ENCODE data around the gene PDZD4.
A peak's percentile ranks its signal among the peaks of the same experiment; 100 is the strongest.

PDZD4 gene, protein sequence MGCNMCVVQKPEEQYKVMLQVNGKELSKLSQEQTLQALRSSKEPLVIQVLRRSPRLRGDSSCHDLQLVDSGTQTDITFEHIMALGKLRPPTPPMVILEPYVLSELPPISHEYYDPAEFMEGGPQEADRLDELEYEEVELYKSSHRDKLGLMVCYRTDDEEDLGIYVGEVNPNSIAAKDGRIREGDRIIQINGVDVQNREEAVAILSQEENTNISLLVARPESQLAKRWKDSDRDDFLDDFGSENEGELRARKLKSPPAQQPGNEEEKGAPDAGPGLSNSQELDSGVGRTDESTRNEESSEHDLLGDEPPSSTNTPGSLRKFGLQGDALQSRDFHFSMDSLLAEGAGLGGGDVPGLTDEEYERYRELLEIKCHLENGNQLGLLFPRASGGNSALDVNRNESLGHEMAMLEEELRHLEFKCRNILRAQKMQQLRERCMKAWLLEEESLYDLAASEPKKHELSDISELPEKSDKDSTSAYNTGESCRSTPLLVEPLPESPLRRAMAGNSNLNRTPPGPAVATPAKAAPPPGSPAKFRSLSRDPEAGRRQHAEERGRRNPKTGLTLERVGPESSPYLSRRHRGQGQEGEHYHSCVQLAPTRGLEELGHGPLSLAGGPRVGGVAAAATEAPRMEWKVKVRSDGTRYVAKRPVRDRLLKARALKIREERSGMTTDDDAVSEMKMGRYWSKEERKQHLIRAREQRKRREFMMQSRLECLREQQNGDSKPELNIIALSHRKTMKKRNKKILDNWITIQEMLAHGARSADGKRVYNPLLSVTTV

GRCh38 chrX:153829799-153830639 is at the start of gene PDZD4:
TSS of gene PDZD4 (minus strand) at chrX:153830544. CDS start at chrX:153830298, 246 bp downstream.
- no peak for DNase-seq (ENCODE audit: low read depth in 2 of 2)

DNA sequence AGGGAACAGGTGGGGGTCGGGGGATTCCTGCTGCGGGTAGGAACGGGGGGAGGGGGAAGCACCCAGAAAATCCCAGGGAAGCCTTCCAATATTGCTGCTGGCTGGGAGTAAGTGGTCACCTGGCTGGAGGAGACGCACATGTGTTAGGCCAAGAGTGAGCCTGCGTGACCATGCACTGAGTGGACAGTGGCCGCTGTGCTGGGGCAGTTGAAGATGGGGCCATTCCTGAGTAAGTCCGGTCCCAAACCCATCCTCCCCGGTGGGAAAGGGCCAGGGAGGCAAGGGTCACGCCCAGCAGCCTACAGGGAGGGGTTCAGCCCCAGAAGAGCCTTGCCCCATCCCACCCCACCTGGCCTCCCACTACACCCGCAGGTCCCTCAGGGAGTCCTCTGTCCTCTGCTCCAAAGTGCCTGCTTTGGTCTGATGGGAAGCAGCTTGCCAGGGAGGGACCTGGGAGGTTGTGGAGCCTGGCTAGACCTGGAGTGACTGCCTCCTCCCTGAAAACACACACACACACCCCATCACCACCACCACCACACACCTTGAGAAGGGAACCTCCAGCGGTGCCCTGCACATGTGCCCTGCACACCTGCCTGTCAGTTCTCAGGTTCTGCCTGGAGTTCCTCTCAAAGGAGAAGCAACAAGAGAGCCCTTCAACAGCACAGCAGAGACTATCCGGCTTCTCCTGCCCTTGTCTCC is 49.5 kb upstream of the PDZD4 start:
- no peak for DNase-seq (ENCODE audit: low read depth in 2 of 2)

GRCh38 chrX:153878969-153879653 is 48.8 kb upstream of the PDZD4 start:
- DNase-seq (ENCODE audit: low read depth in 2 of 2), result no peak

GRCh38 chrX:153878345-153878744 is 48.0 kb upstream of the PDZD4 start:
- DNase-seq (ENCODE audit: low read depth in 2 of 2), result no peak

- no peak for DNase-seq (ENCODE audit: low read depth in 2 of 2)
Measured at GRCh38 chrX:153877571-153878261, 47.4 kb upstream of the PDZD4 start.

- DNase-seq (ENCODE audit: low read depth in 2 of 2), result no peak
Measured at GRCh38 chrX:153876112-153876491, 45.8 kb upstream of the PDZD4 start.

DNA sequence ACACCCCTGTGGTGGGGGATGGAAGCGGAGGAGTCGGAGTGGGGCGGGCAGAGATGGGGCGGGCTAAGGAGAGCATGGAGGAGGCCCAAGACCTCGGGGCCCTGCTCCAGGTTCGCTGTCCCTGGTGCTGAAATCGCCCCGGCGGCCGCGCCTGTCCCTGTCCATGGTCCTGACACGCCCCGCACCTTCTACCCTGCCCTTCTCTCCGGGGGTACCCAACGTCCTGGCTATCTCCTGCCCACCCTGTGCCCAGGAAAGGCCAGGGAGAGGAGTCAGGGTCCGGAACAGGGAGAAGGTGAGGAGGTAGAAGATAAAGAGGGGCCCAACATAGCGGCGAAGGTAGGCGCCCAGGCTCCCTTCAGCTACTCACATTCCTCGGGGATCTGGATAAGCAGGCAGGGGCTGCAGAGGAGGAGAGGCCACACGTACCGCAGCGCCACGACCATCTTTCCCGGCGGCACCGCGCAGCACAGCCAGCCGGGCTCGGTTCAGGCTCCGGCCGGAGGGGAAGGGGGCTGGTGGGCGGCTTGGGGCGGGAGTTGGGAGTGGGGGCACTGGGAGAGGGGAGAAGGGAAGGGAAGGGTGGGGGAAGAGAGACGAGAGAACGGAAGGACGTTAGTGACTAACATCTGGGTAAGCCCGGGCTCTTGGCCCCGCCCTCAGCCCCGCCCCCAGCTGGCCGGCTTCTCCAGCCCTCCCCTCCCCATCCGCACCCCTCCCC is 45.2 kb upstream of the PDZD4 start:
- DNase-seq (ENCODE audit: low read depth in 2 of 2), result peak; percentile 41 to 43

GRCh38 chrX:153874366-153875125 is 44.2 kb upstream of the PDZD4 start:
- DNase-seq (ENCODE audit: low read depth in 2 of 2), result no peak

DNA sequence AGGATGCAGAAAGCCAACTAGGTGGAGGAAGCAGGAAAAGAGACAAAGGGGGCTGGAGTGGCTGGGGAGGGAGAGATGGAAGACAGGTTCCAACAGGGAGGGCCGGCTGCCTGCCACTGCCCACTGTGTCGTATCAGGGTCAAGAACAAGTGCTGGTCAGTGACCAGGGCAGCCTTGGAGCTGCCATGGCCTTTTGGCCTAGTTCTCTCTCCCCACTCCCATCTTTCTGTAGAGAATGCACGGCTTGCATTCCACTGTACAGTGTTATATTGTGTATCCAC is 43.7 kb upstream of the PDZD4 start:
- no peak for DNase-seq (ENCODE audit: low read depth in 2 of 2)

DNA sequence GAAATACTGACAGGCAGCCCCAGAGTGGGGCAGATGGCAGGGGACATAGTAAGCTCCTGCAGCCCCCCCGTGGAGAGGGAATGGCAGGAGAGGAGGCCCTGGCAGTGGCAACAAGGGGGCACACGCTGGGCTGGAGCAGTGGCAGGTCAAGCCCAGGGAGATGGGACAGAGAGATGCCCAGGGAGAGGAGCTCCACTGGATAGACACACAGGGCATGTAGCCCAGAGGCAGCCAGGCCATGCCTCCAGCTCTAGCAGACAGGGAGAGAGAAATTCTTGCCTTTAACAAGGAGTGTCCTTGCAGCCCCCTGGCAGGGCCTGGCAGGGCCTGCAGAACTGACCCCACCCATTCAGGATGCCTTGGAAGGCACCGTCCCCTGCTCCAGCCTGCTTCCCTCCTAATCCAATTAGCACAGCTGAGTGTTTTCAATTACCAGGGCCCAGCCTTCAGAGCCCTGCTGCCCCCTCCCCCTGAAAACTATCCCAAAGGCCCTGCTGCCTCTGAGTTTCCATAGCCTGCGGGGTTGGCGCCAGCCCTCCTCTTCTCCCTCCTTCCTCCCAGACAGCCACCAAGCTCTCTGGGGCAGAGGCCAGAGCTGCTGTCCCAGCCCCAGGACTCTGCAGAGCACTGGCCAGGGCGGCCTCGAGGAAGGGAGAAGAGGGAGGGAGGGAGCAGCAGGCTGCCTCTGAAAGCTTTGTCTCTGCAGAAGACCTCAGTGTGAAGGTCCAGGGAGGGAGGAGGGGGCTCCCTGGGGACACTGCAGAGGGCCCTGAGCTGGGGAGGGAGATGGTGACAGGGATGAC is 43.1 kb upstream of the PDZD4 start:
- DNase-seq (ENCODE audit: low read depth in 2 of 2), result no peak

DNA sequence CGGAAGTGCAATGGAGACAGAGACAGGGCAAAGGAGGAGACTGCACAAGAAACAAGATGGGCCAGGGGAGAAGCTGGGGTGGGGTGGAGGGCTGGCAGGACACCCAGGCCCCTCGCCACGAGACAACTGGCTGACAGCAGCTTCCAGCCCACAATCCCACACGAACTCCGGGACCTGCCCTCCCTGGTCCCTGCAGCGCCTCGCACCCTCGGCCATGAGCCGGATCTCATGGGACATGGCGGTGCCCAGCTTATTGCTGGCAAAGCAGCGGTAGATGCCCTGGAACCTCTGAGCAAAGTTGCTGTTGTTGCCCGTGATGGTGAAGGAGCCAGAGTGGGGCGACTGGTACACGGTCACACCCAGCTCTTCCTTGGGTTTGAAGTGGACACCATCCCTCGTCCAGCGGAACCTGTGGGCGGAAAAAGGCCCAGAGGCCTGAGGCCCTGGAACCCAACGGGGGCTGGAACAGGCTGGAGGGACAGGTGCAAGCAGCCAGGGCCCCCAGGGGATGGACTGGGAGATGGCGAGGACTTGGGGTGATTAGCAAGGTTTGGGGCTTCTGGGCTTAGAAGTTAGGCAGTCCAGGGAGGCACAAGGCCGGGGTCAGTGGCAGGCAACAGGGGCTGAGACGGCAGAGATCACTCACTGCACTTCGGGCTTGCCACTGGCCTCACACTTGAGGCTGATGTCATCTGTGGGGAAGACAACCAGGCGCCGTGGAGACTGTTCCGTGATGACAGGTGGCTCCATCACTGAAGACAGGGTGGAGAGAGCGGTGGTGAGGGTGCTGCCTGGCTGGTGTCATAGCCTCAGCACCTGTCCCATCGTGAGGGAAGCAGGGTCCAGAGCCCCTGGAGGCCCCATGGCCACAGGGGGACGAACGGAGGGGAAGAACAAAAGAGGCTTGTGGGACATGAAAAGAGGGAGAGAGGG is 41.9 kb upstream of the PDZD4 start:
- DNase-seq (ENCODE audit: low read depth in 2 of 2), result no peak

DNA sequence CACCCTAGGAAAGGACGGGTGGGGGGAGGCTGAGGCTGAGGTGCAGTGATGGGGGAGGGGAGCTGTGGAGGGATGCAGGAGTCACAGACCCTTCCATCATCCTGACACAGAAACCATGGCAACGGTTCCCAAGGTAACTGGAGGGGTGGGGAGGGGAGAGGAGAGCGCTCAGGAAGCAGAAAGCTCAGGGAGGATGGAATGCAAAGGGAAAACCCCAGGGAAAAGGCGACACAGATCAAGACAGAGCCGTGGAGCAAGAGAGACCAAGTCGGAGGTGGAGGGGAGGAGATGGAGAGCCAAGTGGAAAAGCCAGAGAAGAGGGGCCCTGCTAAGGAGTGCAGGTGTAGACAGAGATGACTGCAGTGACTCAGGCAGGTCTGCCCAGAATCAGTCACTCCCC is 41.1 kb upstream of the PDZD4 start:
- no peak for DNase-seq (ENCODE audit: low read depth in 2 of 2)

- DNase-seq (ENCODE audit: low read depth in 2 of 2), result no peak
Measured at GRCh38 chrX:153870791-153871360, 40.5 kb upstream of the PDZD4 start.

DNA sequence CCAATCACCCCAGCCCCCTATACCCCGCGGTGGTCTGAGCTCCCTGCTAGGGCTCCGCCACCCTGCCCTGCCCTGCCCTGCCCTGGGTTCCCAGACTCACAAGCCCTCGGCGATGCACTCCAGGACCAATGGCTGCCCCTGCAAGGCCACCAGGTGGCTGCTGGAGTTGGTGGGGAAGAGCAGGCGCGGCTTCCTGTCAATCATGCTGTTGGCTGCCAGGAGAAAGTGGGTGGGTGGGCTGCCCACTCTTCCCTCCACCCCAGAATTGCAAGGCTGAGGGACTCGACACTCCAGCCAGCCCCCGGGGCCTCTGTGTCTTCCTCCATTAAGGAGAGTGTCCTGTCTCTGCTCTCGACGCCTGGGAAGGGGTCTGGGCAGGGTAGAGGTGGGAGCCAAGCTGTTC is 39.9 kb upstream of the PDZD4 start:
- no peak for DNase-seq (ENCODE audit: low read depth in 2 of 2)

DNA sequence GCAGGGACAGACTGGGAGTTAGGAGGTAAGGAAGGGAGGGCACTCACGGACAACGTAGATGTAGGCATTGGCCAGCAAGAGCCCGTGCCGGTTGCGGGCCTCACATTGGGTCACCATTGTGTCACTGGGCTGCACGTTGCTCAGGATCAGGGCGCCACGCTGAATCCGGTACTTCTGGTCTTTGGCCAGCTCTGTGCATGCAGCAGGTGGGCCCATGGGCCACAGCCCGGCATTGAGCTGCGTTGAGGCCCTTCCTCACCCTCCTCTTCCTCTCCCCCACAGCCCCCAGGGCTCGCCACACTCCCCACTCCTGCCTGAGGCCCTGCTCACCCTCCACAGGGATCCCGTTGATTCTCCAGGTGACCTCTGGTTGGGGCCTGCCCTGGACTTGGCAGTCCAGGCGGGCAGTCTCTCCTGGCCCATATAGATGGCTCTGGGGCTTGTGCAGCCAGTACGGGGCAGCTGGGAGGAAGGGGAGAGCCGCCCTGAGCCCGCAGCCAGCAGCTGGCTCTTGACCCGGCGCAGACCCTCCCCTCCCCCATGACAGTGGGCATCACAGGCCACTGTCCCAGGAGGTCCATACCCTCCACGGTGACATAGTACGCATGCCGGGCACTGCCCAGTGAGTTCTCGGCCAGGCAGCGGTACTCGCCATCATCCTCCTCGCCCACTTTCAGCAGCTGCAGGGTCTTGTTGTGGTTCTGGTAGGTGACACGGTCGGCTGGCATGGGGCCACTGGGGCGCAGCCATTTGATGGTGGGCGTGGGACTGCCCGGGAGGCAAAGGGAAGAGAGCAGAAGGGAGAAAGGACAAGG is 39.3 kb upstream of the PDZD4 start:
- DNase-seq (ENCODE audit: low read depth in 2 of 2), result no peak
